Activated CD4-positive, alpha-beta T cell treated with anti-CD3 and anti-CD28 coated beads, Interleukin-2, Interleukin-4, amounts not matched to agents 100 ng/mL and 50 ng/mL, durations not matched to agents 16 hours and 8 hours (primary cell): Measurements from ENCODE around the gene AKIRIN2.
"Not testable (repeated sequence)": the region's sequence is repeated elsewhere in the genome, so short reads cannot be mapped to it uniquely, and the experiment has no call there.

ENCODE experiments used
- DNase-seq: peaks from one replicate; pipeline ENCODE4 v3.0.0-alpha.2; 2020; ENCODE audit warnings: low spot score

The AKIRIN2 gene

GRCh38 chr6:87687893-87688292 lies 14.1 kb downstream of the AKIRIN2 start:
- not testable (repeated sequence) for DNase-seq

- no peak for DNase-seq
Observed at GRCh38 chr6:87687296-87687695, 14.7 kb downstream of the AKIRIN2 start.

- DNase-seq: not testable (repeated sequence)
Observed at GRCh38 chr6:87686636-87687205, 15.3 kb downstream of the AKIRIN2 start.

GRCh38 chr6:87684895-87685654 lies 17.0 kb downstream of the AKIRIN2 start:
- DNase-seq: no peak

- DNase-seq: no peak
Observed at GRCh38 chr6:87683890-87684289, 18.1 kb downstream of the AKIRIN2 start.

GRCh38 chr6:87682310-87682709 lies 19.7 kb downstream of the AKIRIN2 start:
- DNase-seq: peak; percentile 56

GRCh38 chr6:87675004-87675681 lies 26.9 kb downstream of the AKIRIN2 start:
- DNase-seq: no peak

GRCh38 chr6:87674290-87674689 lies 27.7 kb downstream of the AKIRIN2 start:
- no peak for DNase-seq

GRCh38 chr6:87673237-87673636 lies 28.8 kb downstream of the AKIRIN2 start:
- DNase-seq: no peak

GRCh38 chr6:87672641-87673040 lies 29.4 kb downstream of the AKIRIN2 start:
- DNase-seq: no peak

- no peak for DNase-seq
Observed at GRCh38 chr6:87671555-87672029, 30.4 kb downstream of the AKIRIN2 start.

GRCh38 chr6:87670707-87671106 lies 31.3 kb downstream of the AKIRIN2 start:
- DNase-seq: no peak

GRCh38 chr6:87669051-87669450 lies 33.0 kb downstream of the AKIRIN2 start:
- no peak for DNase-seq

GRCh38 chr6:87668013-87668412 lies 34.0 kb downstream of the AKIRIN2 start:
- no peak for DNase-seq

- no peak for DNase-seq
Observed at GRCh38 chr6:87667032-87667431, 35.0 kb downstream of the AKIRIN2 start.

- DNase-seq: no peak
Observed at GRCh38 chr6:87664921-87665485, 37.0 kb downstream of the AKIRIN2 start.

- no peak for DNase-seq
Observed at GRCh38 chr6:87663434-87663833, 38.6 kb downstream of the AKIRIN2 start.

- no peak for DNase-seq
Observed at GRCh38 chr6:87661503-87661902, 40.5 kb downstream of the AKIRIN2 start.

- DNase-seq: no peak
Observed at GRCh38 chr6:87661016-87661415, 41.0 kb downstream of the AKIRIN2 start.

- DNase-seq: no peak
Observed at GRCh38 chr6:87660226-87660911, 41.7 kb downstream of the AKIRIN2 start.

GRCh38 chr6:87658516-87658915 lies 43.5 kb downstream of the AKIRIN2 start:
- DNase-seq: no peak

GRCh38 chr6:87656857-87657256 lies 45.2 kb downstream of the AKIRIN2 start:
- no peak for DNase-seq
